ENCODE measurements around the gene SNTN. TPM values are rescaled to one million over a fixed set of nuclear protein-coding genes. Genes with fewer than 3 reads are reported as not detected.

The SNTN gene
- polyA plus RNA-seq, 1 experiment: not detected

DNA sequence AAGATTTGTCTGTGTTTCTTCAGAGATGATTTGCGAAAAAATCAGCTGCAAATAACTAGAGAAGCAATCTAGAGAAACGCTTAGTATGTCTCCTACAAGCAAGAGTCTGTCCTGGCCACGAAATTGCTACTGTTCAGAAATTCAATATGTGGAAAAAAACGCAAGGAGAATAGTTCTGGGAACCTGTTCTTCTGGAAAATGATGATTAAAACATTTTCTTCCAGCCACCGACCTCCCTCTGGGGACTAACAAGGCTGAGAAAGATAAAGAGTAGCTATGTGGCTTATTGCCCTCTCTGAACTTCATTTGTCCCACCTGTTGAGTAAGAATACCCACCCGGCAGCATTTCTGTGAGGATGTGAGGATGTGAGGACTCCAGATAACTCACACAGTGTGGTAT, 31.6 kb downstream of the SNTN start:
- Histone ChIP-seq H3K9me3 (ENCODE audit: control insufficient read depth, insufficient read depth, low read length) (no peaks in the 10 kb centered on the region), H3K27ac (ENCODE audit: low read depth, low read length) (no peak overlapping the region), H3K27me3 (ENCODE audit: control insufficient read depth, insufficient read depth, low read length) (no peaks in the 10 kb centered on the region), H3K4me3 (ENCODE audit: low read depth, low read length) (no peak overlapping the region)
- no peak for DNase-seq (ENCODE audit: low read depth, low spot score)
- ChIA-PET POLR2A (no interaction called here), CTCF (no interaction called here)
- TF ChIP-seq, protein P1, sequence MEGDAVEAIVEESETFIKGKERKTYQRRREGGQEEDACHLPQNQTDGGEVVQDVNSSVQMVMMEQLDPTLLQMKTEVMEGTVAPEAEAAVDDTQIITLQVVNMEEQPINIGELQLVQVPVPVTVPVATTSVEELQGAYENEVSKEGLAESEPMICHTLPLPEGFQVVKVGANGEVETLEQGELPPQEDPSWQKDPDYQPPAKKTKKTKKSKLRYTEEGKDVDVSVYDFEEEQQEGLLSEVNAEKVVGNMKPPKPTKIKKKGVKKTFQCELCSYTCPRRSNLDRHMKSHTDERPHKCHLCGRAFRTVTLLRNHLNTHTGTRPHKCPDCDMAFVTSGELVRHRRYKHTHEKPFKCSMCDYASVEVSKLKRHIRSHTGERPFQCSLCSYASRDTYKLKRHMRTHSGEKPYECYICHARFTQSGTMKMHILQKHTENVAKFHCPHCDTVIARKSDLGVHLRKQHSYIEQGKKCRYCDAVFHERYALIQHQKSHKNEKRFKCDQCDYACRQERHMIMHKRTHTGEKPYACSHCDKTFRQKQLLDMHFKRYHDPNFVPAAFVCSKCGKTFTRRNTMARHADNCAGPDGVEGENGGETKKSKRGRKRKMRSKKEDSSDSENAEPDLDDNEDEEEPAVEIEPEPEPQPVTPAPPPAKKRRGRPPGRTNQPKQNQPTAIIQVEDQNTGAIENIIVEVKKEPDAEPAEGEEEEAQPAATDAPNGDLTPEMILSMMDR (IDR thresholded peaks at IDR 0.05; ENCODE audit: low read depth, low read length): no peak

DNA sequence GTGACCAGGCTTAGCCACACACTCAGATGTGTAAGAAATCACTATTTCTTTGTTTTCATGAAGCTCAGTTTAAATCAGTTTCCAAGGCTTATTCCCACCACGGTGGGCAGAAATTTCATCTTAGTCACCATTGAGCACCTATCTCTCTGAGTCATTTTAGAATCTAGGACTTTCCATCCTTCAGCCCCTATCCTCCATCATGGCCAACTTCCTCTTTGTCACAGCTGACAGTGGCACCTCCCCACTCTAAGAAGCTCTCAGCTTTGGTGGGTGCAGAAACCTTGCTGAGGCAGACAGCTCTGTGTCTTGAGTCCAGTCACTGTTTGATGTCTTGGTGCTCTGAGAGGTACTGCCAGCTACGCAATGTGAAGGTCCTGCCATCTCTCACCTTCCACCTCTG, 32.9 kb downstream of the SNTN start:
- ChIA-PET CTCF (no interaction called here), POLR2A (no interaction called here)
- H3K27me3 ChIP-seq (ENCODE audit: control insufficient read depth, insufficient read depth, low read length): no peaks in the 10 kb centered on the region
- no peak overlapping the region for H3K27ac ChIP-seq (ENCODE audit: low read depth, low read length)
- H3K4me3 ChIP-seq (ENCODE audit: low read depth, low read length): no peak overlapping the region
- TF ChIP-seq, protein P1 (IDR thresholded peaks at IDR 0.05; ENCODE audit: low read depth, low read length): no peak
- no peaks in the 10 kb centered on the region for H3K9me3 ChIP-seq (ENCODE audit: control insufficient read depth, insufficient read depth, low read length)
- no peak for DNase-seq (ENCODE audit: low read depth, low spot score)

DNA sequence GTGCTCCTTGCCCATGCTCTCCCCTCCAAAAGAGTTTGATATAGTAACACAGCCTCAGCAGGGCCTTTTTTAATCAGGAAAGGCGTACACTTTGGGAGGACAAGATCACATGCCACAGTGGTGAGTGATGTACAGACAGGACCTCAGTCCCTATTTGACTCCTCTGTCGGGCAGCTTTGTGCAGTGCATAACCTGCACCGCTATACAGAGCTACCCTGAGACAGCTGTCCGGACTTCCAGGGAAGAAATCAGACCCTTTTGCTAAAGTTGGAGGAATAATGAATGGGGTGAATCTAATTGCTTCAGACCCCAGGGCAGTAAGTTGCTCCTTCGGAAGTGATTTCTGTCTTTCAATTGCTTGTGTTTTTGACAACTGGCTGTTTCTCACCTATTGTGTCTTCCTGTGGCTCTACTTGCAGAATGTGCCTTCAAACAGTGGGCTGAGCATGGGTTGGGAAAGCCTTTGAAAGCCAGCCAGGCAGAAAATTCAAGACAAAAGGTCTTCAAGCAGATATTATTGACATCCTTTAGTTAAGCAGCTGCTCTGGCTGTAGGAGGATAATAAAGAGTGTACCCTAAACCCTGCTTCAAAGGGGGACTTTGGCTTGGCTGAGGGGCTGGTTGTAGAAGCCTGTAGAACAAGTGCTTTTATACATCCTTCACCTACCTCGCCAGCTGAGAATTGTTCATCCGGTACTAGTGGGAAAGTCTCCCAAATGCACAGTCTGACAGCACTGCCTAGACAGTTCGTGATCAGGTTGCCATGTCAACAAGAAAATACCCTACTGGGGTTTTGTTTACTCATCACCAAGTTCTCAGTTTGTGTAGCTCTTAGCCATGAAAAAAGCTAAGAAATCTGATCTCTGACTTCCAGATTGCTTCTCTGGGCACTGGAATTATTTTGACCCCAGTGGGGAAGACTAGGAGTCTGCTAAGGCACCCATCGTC, 35.1 kb downstream of the SNTN start:
- no peak for DNase-seq (ENCODE audit: low read depth, low spot score)
- POLR2A ChIA-PET: no interaction called here
- H3K9me3 ChIP-seq (ENCODE audit: control insufficient read depth, insufficient read depth, low read length): no peaks in the 10 kb centered on the region

DNA sequence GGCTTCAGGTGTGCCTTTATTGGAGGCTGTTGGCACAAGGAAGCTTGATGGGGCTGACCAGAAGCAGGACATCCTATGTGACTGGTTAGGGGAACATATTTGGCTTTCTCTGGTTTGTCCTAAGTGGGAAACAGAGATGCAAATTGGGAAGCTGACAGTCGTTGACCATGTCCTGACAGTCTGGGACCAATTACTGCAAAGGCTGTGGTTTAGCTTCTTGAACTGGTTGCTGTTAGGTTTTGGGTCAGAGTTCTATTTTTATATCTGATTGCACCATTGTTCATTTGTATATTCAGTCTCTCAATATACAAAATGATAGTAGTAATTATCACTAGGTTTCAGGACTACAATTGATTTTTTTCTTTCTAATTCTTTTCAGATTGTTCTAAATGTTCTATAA, 36.8 kb downstream of the SNTN start:
- Histone ChIP-seq H3K27ac (ENCODE audit: low read depth, low read length) (no peak overlapping the region), H3K27me3 (ENCODE audit: control insufficient read depth, insufficient read depth, low read length) (no peaks in the 10 kb centered on the region), H3K9me3 (ENCODE audit: control insufficient read depth, insufficient read depth, low read length) (no peaks in the 10 kb centered on the region; the same call in 1 of the 2 replicates), H3K4me3 (ENCODE audit: low read depth, low read length) (no peak overlapping the region)
- no peak for DNase-seq (ENCODE audit: low read depth, low spot score)
- TF ChIP-seq, protein P1 (IDR thresholded peaks at IDR 0.05; ENCODE audit: low read depth, low read length): no peak
- ChIA-PET CTCF (no interaction called here), POLR2A (no interaction called here)

More for the DNA sequence above, 35.1 kb downstream of the SNTN start:
- Histone ChIP-seq H3K27ac (ENCODE audit: low read depth, low read length) (no peak overlapping the region), H3K4me3 (ENCODE audit: low read depth, low read length) (no peak overlapping the region), H3K27me3 (ENCODE audit: control insufficient read depth, insufficient read depth, low read length) (no peaks in the 10 kb centered on the region)
- TF ChIP-seq, protein P1 (IDR thresholded peaks at IDR 0.05; ENCODE audit: low read depth, low read length): no peak
- CTCF ChIA-PET: no interaction called here

DNA sequence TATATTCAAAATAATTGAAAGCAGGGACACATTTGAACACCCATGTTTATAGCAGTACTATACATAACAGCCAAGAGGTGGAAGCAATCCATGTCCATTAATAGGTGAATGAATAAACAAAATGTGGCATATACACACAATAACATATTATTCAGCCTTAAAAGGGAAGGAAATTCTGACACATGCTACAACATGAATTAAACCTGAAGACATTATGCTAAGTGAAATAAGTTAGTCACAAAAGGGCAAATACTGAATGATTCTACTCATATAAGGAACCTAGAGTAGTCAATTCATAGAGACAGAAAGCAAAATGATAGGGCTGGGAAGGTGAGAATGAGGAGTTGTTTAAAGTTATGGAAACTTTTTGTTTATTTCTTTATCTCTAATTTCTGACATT, 40.9 kb downstream of the SNTN start:
- ChIA-PET CTCF (no interaction called here), POLR2A (no interaction called here)
- H3K27me3 ChIP-seq (ENCODE audit: control insufficient read depth, insufficient read depth, low read length): no peaks in the 10 kb centered on the region
- TF ChIP-seq, protein P1 (IDR thresholded peaks at IDR 0.05; ENCODE audit: low read depth, low read length): no peak
- H3K4me3 ChIP-seq (ENCODE audit: low read depth, low read length): no peak overlapping the region
- DNase-seq (ENCODE audit: low read depth, low spot score): no peak
- no peak overlapping the region for H3K27ac ChIP-seq (ENCODE audit: low read depth, low read length)
- H3K9me3 ChIP-seq (ENCODE audit: control insufficient read depth, insufficient read depth, low read length): no peaks in the 10 kb centered on the region; the same call in 1 of the 2 replicates
